ENCODE data around the gene KCNIP1. TPM values are rescaled to one million over a fixed set of nuclear protein-coding genes. Genes with fewer than 3 reads are reported as not detected.

KCNIP1 gene
- total and polyA plus RNA-seq, 2 of the 13 experiments (the other 11 are each of a cell fraction or from before 2014, with no cell fraction given), result not detected

DNA sequence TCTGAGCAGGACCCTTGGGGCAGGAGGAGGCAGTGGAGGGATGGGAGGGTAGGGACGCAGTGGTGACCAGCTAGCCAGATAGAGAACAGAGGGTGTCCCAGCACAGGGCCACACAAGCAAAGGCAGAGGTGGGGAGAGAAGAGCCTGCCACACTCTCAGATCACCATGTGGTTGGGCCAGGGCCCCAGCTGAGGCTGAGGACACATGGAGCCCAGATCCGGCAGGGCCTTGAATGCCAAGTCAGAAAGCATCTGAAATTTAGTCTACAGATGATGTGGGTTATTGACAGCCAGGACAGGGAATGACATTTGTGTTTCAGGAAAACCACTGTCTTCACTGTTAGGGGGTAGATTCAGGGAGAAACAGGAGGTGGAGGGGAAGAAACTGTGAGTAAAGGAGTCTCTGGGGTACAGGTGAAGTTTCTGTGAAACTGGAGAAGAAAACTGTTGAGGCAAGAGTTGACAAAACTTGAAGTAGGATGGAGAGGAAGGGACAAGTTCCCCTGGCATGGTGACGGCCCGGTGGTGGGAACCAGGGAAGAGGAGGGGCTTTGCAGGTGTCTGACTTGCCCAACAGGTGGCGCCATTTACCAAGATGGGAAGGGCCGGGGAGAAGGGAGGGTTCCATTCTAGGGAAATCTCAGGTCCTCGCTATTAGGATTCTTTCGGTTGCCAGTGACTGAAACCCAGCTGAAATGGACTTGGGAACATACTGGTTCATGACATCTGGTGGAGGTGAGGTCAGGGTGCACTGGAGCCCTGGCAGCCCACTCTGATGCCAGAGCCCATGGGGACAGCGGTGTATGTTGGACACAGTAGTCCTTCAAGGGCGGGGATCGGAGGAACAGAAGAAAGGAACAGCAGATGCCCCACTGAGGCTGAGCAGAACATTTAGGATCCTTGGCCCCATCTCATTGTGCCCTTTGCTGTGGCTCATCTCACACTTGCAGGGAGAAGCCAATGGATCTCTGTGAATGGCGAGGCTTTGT is 100.1 kb downstream of the KCNIP1 start:
- intact Hi-C loops (cut with micrococcal nuclease; ENCODE audit: unreplicated experiment), result loop anchor here (1.0 kb wide), 1 partner anchor 29 kb away; no protein-coding TSS in a partner anchor
- CTCF ChIA-PET (ENCODE audit: low intra/inter-chr PET ratio, low total read pairs), result interaction anchor here (0.9 to 2.7 kb wide), 3 partner anchors 19 to 29 kb away, joined by 3 to 9 read pairs (median 6); no protein-coding TSS in a partner anchor
- no peaks in the 10 kb centered on the region for H3K36me3 ChIP-seq (replicated peaks in 1 of 2; ENCODE audit: control insufficient read depth in 1 of 2, insufficient read depth in 2 of 2, low read length in 2 of 2)

More for the DNA sequence above, 100.1 kb downstream of the KCNIP1 start:
- DNase-seq (ENCODE audit: low spot score), result peak; percentile 46
- WGBS (ENCODE audit: low lambda C conversion rate), result 22% methylated on average over 11 of the region's 12 CpGs
- Histone ChIP-seq H3K4me2 (ENCODE audit: low read depth, low read length) (no peak overlapping the region), H3K79me2 (ENCODE audit: insufficient read depth, low read length) (no peaks in the 10 kb centered on the region), H3K4me1 (ENCODE audit: insufficient read depth, low read length) (no peaks in the 10 kb centered on the region), H3K9me3 (ENCODE audit: low read length) (no peaks in the 10 kb centered on the region), H2AFZ (ENCODE audit: low read length) (no peak overlapping the region), H4K20me1 (ENCODE audit: insufficient read depth, low read length) (no peaks in the 10 kb centered on the region), H3K27me3 (ENCODE audit: control insufficient read depth in 1 of 2, insufficient read depth in 2 of 2, low read length in 2 of 2) (peaks cover 3 to 49% of the 10 kb centered on the region in 2 experiments; a peak in 4 of 5 replicates), H3K27ac (ENCODE audit: extremely low read length, insufficient read depth, low read length) (no peak overlapping the region), H3K4me3 (replicated peaks in 1 of 3; ENCODE audit: insufficient read depth in 1 of 3, low read depth in 2 of 3, low read length in 3 of 3) (no peak overlapping the region), H3K9ac (ENCODE audit: insufficient read depth, low read depth, low read length) (no peak overlapping the region)
- FAIRE-seq, result no peak
- POLR2A ChIA-PET, result no interaction called here
- peak; percentile 65 for TF ChIP-seq CTCF (CRISPR knock-in tag; IDR thresholded peaks at IDR 0.05)
- no peak for TF ChIP-seq CREM (IDR thresholded peaks at IDR 0.05)
- TF ChIP-seq CREM (CRISPR knock-in tag; IDR thresholded peaks at IDR 0.05), result no peak
- no peak for TF ChIP-seq SNRNP70 (IDR thresholded peaks at IDR 0.05; ENCODE audit: low read depth, low read length)
- TF ChIP-seq ZNF431 (CRISPR knock-in tag; IDR thresholded peaks at IDR 0.05; ENCODE audit: borderline replicate concordance, low read depth), result no peak
- TF ChIP-seq STAG1 (CRISPR knock-in tag; IDR thresholded peaks at IDR 0.05), result peak; percentile 37
- TF ChIP-seq SMC3 (IDR thresholded peaks at IDR 0.05; ENCODE audit: low read length), result peak; percentile 34; the same call in 1 of the 2 replicates
- TF ChIP-seq, protein P1, sequence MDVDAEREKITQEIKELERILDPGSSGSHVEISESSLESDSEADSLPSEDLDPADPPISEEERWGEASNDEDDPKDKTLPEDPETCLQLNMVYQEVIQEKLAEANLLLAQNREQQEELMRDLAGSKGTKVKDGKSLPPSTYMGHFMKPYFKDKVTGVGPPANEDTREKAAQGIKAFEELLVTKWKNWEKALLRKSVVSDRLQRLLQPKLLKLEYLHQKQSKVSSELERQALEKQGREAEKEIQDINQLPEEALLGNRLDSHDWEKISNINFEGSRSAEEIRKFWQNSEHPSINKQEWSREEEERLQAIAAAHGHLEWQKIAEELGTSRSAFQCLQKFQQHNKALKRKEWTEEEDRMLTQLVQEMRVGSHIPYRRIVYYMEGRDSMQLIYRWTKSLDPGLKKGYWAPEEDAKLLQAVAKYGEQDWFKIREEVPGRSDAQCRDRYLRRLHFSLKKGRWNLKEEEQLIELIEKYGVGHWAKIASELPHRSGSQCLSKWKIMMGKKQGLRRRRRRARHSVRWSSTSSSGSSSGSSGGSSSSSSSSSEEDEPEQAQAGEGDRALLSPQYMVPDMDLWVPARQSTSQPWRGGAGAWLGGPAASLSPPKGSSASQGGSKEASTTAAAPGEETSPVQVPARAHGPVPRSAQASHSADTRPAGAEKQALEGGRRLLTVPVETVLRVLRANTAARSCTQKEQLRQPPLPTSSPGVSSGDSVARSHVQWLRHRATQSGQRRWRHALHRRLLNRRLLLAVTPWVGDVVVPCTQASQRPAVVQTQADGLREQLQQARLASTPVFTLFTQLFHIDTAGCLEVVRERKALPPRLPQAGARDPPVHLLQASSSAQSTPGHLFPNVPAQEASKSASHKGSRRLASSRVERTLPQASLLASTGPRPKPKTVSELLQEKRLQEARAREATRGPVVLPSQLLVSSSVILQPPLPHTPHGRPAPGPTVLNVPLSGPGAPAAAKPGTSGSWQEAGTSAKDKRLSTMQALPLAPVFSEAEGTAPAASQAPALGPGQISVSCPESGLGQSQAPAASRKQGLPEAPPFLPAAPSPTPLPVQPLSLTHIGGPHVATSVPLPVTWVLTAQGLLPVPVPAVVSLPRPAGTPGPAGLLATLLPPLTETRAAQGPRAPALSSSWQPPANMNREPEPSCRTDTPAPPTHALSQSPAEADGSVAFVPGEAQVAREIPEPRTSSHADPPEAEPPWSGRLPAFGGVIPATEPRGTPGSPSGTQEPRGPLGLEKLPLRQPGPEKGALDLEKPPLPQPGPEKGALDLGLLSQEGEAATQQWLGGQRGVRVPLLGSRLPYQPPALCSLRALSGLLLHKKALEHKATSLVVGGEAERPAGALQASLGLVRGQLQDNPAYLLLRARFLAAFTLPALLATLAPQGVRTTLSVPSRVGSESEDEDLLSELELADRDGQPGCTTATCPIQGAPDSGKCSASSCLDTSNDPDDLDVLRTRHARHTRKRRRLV (CRISPR knock-in tag; IDR thresholded peaks at IDR 0.05), result no peak
- peak; percentile 91 for ATAC-seq
- in situ Hi-C loops (cut with HindIII; ENCODE audit: extremely low pct_ligation_motif_present, low pct_unique_long_range_greater_than_20kb), result no loop called here
- BruUV-seq (replicated peaks), result no TSS peak

All from HepG2 (cell line).